ENCODE results near the gene PMPCA.

DNA sequence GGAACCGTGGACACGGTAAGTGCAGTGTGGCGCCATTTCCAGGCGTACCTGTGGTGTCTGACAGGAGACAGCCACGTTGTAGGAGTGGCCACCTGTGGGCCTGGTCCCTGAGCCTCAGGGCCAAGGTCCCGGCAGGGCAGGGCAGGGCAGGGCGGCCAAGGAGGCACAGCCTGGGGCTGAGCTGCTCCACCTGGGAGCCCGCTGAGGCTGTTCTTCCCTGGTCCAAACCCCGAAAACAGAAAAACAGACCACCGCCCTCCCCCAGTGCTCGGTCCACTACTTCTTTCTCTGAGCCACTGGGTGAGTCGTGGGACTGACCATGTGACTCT is 8.6 kb downstream of the PMPCA start:
- TF ChIP-seq, protein P1, sequence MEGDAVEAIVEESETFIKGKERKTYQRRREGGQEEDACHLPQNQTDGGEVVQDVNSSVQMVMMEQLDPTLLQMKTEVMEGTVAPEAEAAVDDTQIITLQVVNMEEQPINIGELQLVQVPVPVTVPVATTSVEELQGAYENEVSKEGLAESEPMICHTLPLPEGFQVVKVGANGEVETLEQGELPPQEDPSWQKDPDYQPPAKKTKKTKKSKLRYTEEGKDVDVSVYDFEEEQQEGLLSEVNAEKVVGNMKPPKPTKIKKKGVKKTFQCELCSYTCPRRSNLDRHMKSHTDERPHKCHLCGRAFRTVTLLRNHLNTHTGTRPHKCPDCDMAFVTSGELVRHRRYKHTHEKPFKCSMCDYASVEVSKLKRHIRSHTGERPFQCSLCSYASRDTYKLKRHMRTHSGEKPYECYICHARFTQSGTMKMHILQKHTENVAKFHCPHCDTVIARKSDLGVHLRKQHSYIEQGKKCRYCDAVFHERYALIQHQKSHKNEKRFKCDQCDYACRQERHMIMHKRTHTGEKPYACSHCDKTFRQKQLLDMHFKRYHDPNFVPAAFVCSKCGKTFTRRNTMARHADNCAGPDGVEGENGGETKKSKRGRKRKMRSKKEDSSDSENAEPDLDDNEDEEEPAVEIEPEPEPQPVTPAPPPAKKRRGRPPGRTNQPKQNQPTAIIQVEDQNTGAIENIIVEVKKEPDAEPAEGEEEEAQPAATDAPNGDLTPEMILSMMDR (IDR thresholded peaks at IDR 0.05; ENCODE audit: insufficient read depth, low read depth, low read length): no peak
- no peak for TF ChIP-seq EZH2 (IDR thresholded peaks at IDR 0.05; ENCODE audit: insufficient read depth, low read length)

All from astrocyte (in vitro differentiated cells and primary cell).